DND-41 (cell line): ENCODE measurements around the gene PPP1R2C.

Source experiments
- ATAC-seq: fragments of 200-7000 bp; cut with Tn5 transposase; 3 replicates; pipeline ENCODE4 v1.9.1; 2021; ENCODE audit warnings: low read depth; ENCODE audit not compliant: insufficient read depth
- DNase-seq: peaks from one replicate; pipeline ENCODE4 v3.0.0-alpha.2; 2020
- H2AFZ ChIP-seq: 2 replicates; pipeline ENCODE4 v1.6.0; 2012; ENCODE audit warnings: low read depth, low read length
- H3K27ac ChIP-seq: 2 replicates; pipeline ENCODE4 v1.5.1; 2012; ENCODE audit warnings: low read length, inconsistent platforms
- H3K27me3 ChIP-seq: fragments of 200-600 bp; sonication (generic); 2 replicates; pipeline ENCODE4 v1.6.0; 2012; ENCODE audit warnings: low read length, mild to moderate bottlenecking, inconsistent platforms; ENCODE audit not compliant: insufficient read depth, poor library complexity
- H3K36me3 ChIP-seq: 2 replicates; pipeline ENCODE4 v1.5.1; 2012; ENCODE audit warnings: low read length, inconsistent platforms; ENCODE audit not compliant: insufficient read depth
- H3K4me1 ChIP-seq: 2 replicates; pipeline ENCODE4 v1.5.1; 2012; ENCODE audit warnings: mild to moderate bottlenecking, low read length; ENCODE audit not compliant: insufficient read depth
- H3K4me2 ChIP-seq: 2 replicates; pipeline ENCODE4 v1.6.0; 2012; ENCODE audit warnings: mild to moderate bottlenecking, moderate library complexity, low read length, inconsistent platforms; ENCODE audit not compliant: insufficient read depth
- H3K4me3 ChIP-seq, 2 experiments: fragments of 200-600 bp in 1 of 2; shearing (Covaris generic) in 1 of 2; 2 replicates each; pipeline ENCODE4 v1.5.1; 2012 to 2016; ENCODE audit warnings: inconsistent platforms in 2 of 2, low read length in 2 of 2, mild to moderate bottlenecking in 2 of 2, low read depth in 1 of 2, moderate library complexity in 1 of 2
- H3K79me2 ChIP-seq: 2 replicates; pipeline ENCODE4 v1.6.0; 2012; ENCODE audit warnings: low read length, inconsistent platforms; ENCODE audit not compliant: insufficient read depth
- H3K9ac ChIP-seq: 2 replicates; pipeline ENCODE4 v1.6.0; 2012; ENCODE audit warnings: low read depth, mild to moderate bottlenecking, inconsistent platforms, low read length, moderate library complexity
- H3K9me3 ChIP-seq: 2 replicates; pipeline ENCODE4 v1.5.1; 2012; ENCODE audit warnings: low read length, moderate library complexity, mild to moderate bottlenecking, inconsistent platforms; ENCODE audit not compliant: insufficient read depth, severe bottlenecking
- H4K20me1 ChIP-seq: 2 replicates; pipeline ENCODE4 v1.6.0; 2012; ENCODE audit warnings: low read length; ENCODE audit not compliant: insufficient read depth
- EZH2 ChIP-seq: IDR thresholded peaks from 3 replicates; pipeline ENCODE4 v1.6.1; 2012; ENCODE audit warnings: borderline replicate concordance, low read depth, mild to moderate bottlenecking, moderate library complexity, low read length, inconsistent platforms; ENCODE audit not compliant: severe bottlenecking
- TF ChIP-seq, protein P1 (sequence below): IDR thresholded peaks from 2 replicates; pipeline ENCODE4 v1.5.1; 2012; ENCODE audit warnings: borderline replicate concordance, low read length, moderate library complexity, mild to moderate bottlenecking; ENCODE audit not compliant: poor library complexity, severe bottlenecking; ENCODE audit errors: extremely low read depth

Gene PPP1R2C

DNA sequence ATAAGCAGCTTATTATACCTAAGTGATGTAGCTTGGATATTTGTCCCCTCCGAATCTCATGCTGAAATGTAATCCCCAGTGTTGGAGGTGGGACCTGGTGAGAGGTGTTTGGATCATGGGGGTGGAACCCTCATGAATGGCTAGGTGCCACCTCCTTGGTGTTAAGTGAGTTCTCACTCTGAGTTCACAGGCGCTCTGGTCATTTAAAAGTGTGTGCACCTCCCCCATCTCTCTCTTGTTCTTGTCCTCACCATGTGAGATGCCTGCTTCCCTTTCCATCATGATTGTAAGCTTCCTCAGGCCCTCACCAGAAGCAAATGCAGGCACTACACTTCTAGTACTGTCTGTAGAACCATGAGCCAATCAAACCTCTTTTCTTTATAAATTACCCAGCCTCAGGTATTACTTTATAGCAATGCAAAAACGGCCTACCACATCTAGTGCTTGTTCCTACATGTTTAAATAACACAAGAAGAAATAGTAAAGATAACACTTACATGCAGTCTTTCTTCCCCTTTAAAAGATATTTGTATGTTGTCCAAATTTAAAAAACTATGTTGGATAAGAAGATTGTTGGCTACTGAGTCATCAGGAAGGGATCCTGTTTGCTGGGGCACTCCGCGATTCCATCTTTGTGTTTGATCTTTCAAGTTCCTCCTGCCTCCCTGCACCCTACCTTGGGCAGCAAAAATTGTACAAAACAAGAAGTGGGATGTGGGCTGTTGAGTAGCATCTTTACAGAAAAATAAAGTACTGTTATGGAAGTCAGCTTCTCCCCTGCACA, 29.7 kb downstream of the PPP1R2C start:
- Histone ChIP-seq H2AFZ (no peak overlapping the region), H3K36me3 (no peaks in the 10 kb centered on the region), H3K27ac (no peak overlapping the region), H3K4me1 (no peaks in the 10 kb centered on the region), H3K9ac (no peak overlapping the region), H3K4me2 (no peak overlapping the region), H4K20me1 (no peaks in the 10 kb centered on the region), H3K27me3 (no peaks in the 10 kb centered on the region), H3K9me3 (no peaks in the 10 kb centered on the region), H3K4me3 (no peak overlapping the region), H3K79me2 (no peaks in the 10 kb centered on the region)
- DNase-seq (no peak), ATAC-seq (no peak)
- TF ChIP-seq EZH2: no peak
- TF ChIP-seq, protein P1, sequence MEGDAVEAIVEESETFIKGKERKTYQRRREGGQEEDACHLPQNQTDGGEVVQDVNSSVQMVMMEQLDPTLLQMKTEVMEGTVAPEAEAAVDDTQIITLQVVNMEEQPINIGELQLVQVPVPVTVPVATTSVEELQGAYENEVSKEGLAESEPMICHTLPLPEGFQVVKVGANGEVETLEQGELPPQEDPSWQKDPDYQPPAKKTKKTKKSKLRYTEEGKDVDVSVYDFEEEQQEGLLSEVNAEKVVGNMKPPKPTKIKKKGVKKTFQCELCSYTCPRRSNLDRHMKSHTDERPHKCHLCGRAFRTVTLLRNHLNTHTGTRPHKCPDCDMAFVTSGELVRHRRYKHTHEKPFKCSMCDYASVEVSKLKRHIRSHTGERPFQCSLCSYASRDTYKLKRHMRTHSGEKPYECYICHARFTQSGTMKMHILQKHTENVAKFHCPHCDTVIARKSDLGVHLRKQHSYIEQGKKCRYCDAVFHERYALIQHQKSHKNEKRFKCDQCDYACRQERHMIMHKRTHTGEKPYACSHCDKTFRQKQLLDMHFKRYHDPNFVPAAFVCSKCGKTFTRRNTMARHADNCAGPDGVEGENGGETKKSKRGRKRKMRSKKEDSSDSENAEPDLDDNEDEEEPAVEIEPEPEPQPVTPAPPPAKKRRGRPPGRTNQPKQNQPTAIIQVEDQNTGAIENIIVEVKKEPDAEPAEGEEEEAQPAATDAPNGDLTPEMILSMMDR: no peak

DNA sequence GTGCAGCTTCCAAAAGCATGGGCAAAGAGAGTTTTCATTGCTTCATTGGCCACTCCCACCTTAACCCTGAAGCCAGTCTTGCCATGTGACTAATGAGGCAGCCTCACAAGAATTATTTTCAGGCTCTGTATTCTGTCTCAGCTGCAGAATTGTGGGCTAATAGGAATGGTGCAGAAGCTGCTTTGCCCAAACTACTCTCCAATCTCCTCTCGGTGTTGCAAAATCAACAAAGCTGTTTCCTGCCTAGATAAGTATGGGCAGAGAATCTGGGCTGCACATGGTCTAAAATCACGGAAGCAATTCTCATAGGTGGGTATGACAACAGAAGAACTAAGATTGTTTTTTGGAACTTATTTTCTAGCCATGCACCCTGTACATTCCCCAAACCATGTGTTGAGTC, 31.4 kb downstream of the PPP1R2C start:
- no peaks in the 10 kb centered on the region for H3K36me3 ChIP-seq
- no peak overlapping the region for H3K27ac ChIP-seq
- H4K20me1 ChIP-seq: no peaks in the 10 kb centered on the region
- H3K4me2 ChIP-seq: no peak overlapping the region
- ATAC-seq (no peak), DNase-seq (no peak)
- no peaks in the 10 kb centered on the region for H3K4me1 ChIP-seq
- no peaks in the 10 kb centered on the region for H3K9me3 ChIP-seq
- no peak overlapping the region for H3K4me3 ChIP-seq
- H2AFZ ChIP-seq: no peak overlapping the region
- H3K9ac ChIP-seq: no peak overlapping the region
- TF ChIP-seq, protein P1: no peak
- TF ChIP-seq EZH2: no peak
- no peaks in the 10 kb centered on the region for H3K79me2 ChIP-seq
- no peaks in the 10 kb centered on the region for H3K27me3 ChIP-seq

DNA sequence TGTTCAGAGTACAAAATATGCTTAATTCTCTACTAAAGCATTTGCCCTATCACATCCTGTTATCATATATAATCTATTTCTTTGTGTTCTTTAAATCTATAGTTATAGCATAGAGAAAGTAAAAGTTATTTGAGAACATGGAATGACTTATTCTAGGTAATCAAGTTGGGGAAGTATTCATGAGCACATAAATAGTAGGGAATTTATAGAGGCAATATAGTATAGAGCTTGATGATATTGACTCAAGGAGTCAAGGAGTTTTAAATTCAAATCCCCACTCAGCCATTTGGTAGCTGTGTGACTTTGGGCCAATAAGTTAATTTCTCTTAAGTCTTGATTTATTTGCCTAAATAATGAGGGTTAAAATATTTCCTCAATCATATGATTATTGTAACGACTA, 37.5 kb downstream of the PPP1R2C start:
- H2AFZ ChIP-seq: no peak overlapping the region
- TF ChIP-seq, protein P1: no peak
- TF ChIP-seq EZH2: no peak

More for the DNA sequence above, 37.5 kb downstream of the PPP1R2C start:
- DNase-seq: no peak
- Histone ChIP-seq H3K79me2 (no peaks in the 10 kb centered on the region), H3K4me1 (peaks cover 15% of the 10 kb centered on the region), H3K9me3 (no peaks in the 10 kb centered on the region), H3K36me3 (no peaks in the 10 kb centered on the region), H3K27ac (no peak overlapping the region), H3K27me3 (no peaks in the 10 kb centered on the region), H3K9ac (no peak overlapping the region), H3K4me2 (no peak overlapping the region), H3K4me3 (no peak overlapping the region), H4K20me1 (no peaks in the 10 kb centered on the region)
- no peak for ATAC-seq
